ENCODE data around the gene TMEM109.

DNA sequence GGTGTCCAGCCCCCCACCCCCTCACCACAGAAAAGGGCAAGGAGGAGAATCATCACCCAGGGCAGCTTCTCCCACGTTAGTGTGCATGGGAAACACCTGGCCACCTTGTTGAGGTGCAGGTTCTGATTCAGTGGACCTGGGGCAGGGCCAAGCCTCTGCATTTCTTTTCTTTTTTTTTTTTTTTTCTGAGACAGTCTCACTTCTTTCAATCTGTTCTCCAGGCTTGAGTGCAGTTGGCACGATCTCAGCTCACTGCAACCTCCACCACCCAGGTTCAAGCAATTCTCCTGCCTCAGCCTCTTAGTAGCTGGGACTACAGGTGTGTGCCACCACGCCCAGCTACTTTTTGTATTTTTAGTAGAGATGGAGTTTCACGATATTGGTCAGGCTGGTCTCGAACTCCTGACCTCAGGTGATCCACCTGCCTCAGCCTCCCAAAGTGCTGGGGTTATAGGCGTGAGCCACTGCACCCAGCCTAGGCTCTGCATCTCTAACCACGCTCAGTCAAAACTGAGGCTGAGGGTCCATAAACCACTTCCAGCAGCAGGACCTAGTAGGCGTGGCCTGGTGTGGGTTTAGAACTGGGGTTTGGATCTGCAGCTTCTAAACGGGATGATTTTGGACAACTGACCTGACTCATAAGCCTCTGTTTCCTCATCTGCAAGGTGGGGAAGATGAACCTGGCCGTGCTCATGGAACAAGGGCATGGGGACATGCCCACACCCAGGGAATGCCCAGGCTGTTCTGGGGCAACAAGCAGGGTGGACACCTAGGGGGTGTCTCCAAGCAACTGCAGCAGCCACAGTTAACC lies 45.9 kb upstream of the TMEM109 start:
- TF ChIP-seq, protein P1, sequence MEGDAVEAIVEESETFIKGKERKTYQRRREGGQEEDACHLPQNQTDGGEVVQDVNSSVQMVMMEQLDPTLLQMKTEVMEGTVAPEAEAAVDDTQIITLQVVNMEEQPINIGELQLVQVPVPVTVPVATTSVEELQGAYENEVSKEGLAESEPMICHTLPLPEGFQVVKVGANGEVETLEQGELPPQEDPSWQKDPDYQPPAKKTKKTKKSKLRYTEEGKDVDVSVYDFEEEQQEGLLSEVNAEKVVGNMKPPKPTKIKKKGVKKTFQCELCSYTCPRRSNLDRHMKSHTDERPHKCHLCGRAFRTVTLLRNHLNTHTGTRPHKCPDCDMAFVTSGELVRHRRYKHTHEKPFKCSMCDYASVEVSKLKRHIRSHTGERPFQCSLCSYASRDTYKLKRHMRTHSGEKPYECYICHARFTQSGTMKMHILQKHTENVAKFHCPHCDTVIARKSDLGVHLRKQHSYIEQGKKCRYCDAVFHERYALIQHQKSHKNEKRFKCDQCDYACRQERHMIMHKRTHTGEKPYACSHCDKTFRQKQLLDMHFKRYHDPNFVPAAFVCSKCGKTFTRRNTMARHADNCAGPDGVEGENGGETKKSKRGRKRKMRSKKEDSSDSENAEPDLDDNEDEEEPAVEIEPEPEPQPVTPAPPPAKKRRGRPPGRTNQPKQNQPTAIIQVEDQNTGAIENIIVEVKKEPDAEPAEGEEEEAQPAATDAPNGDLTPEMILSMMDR (IDR thresholded peaks at IDR 0.05): no peak
- no peak for TF ChIP-seq POLR2A (IDR thresholded peaks at IDR 0.05)

Data from thyroid gland (tissue), 4 donors.